Esophagus squamous epithelium (tissue), 5 donors: ENCODE measurements around the gene KCND2. TPM values are rescaled to one million over a fixed set of nuclear protein-coding genes. Genes with fewer than 3 reads are reported as not detected.
A peak's percentile ranks its signal among the peaks of the same experiment; 100 is the strongest.

Experiments
- DNase-seq: peaks from one replicate; lab custom pipeline; 2025; lab: John Stamatoyannopoulos, UW
- H3K27ac ChIP-seq, 4 donors: fragments of 200-600 bp; sonication (generic); one replicate each; pipeline ENCODE4 v1.5.1; 2016 to 2019; ENCODE audit warnings: mild to moderate bottlenecking in 1 of 4
- H3K27me3 ChIP-seq, 4 donors: fragments of 200-600 bp; sonication (generic); 1 replicate in 3 of 4; 2 replicates in 1 of 4; pipeline versions ENCODE4 v1.5.1 to v1.6.0; 2017 to 2021; ENCODE audit warnings: antibody characterized with exemption in 1 of 4
- H3K36me3 ChIP-seq, 3 donors: fragments of 200-600 bp; sonication (generic); one replicate each; pipeline ENCODE4 v1.5.1; 2016 to 2019
- H3K4me1 ChIP-seq, 3 donors: fragments of 200-600 bp; sonication (generic); one replicate each; pipeline ENCODE4 v1.5.1; 2017 to 2019
- H3K4me3 ChIP-seq, 4 donors: fragments of 200-600 bp; sonication (generic); 1 replicate in 3 of 4; 2 replicates in 1 of 4; pipeline ENCODE4 v1.5.1; 2016 to 2019; ENCODE audit warnings: mild to moderate bottlenecking in 2 of 4, moderate library complexity in 1 of 4
- H3K9me3 ChIP-seq, 3 donors: fragments of 200-600 bp; sonication (generic); one replicate each; pipeline ENCODE4 v1.5.1; 2016 to 2019
- CTCF ChIP-seq, 6 experiments: fragments of 450-650 bp in 4 of 6; fragments of 200-600 bp in 2 of 6; sonication (generic) in 2 of 6; IDR thresholded peaks; one replicate each; pipeline ENCODE4 v1.5.1; 2016 to 2019; ENCODE audit warnings: antibody characterized with exemption in 6 of 6, mild to moderate bottlenecking in 4 of 6, moderate library complexity in 4 of 6
- POLR2A ChIP-seq, 4 donors: fragments of 450-650 bp; IDR thresholded peaks; one replicate each; pipeline ENCODE4 v1.6.1; 2017; ENCODE audit warnings: antibody characterized with exemption in 4 of 4, mild to moderate bottlenecking in 4 of 4, moderate library complexity in 3 of 4
- WGBS, 2 donors: methylation state at CpG; one replicate each; pipeline ENCODE4 v1.1.5; 2018; 5-methylcytosine and 5-hydroxymethylcytosine counted together
- intact Hi-C: fragments of 100-400 bp; cut with DNase I; formaldehyde crosslinking; loops from one replicate; pipeline ENCODE4 v1.15.0; 2022
- total RNA-seq, 4 donors: library from RNA; depleted of rRNA; stranded (reverse); fragments of >200 nt; gene quantifications; one replicate each; pipeline ENCODE4 v1.1.0, GENCODE V29; 2016
- donor health status: DM: yes; HTN: yes; CAD: no.

The KCND2 gene
- total RNA-seq, 4 donors from 2014 or later = 0.09 to 0.19 TPM; not detected in 2

- 55 to 83% methylated on average over 2 of the region's 2 CpGs for WGBS, 2 donors
- no peak overlapping the region for H3K27ac ChIP-seq
- TF ChIP-seq CTCF (IDR thresholded peaks at IDR 0.05) = no peak
- no peak for TF ChIP-seq POLR2A (IDR thresholded peaks at IDR 0.05)
- H3K36me3 ChIP-seq = no peaks in the 10 kb centered on the region
- no peak overlapping the region for H3K4me3 ChIP-seq
- intact Hi-C loops = no loop called here
- no peak for DNase-seq
- H3K4me1 ChIP-seq = no peaks in the 10 kb centered on the region
- no peaks in the 10 kb centered on the region for H3K9me3 ChIP-seq
- no peaks in the 10 kb centered on the region for H3K27me3 ChIP-seq
Observed at GRCh38 chr7:120332433-120332832, 59.5 kb downstream of the KCND2 start.

- DNase-seq = no peak
- no peaks in the 10 kb centered on the region for H3K9me3 ChIP-seq
- no peaks in the 10 kb centered on the region for H3K27me3 ChIP-seq
- H3K27ac ChIP-seq = no peak overlapping the region
- TF ChIP-seq POLR2A (IDR thresholded peaks at IDR 0.05) = no peak
- TF ChIP-seq CTCF (IDR thresholded peaks at IDR 0.05) = no peak
- intact Hi-C loops = no loop called here
- no peaks in the 10 kb centered on the region for H3K4me1 ChIP-seq
- no peaks in the 10 kb centered on the region for H3K36me3 ChIP-seq
- H3K4me3 ChIP-seq = no peak overlapping the region
- 58 to 93% methylated on average over 1 of the region's 1 CpG for WGBS, 2 donors
Observed at GRCh38 chr7:120334475-120334874, 61.5 kb downstream of the KCND2 start.

GRCh38 chr7:120337308-120337907 lies 64.4 kb downstream of the KCND2 start:
- no peaks in the 10 kb centered on the region for H3K4me1 ChIP-seq

GRCh38 chr7:120344276-120344675 lies 71.3 kb downstream of the KCND2 start:
- H3K4me3 ChIP-seq = no peak overlapping the region
- no peak overlapping the region for H3K27ac ChIP-seq
- H3K4me1 ChIP-seq = no peaks in the 10 kb centered on the region
- no peaks in the 10 kb centered on the region for H3K27me3 ChIP-seq
- no peaks in the 10 kb centered on the region for H3K36me3 ChIP-seq
- intact Hi-C loops = no loop called here
- no peak for TF ChIP-seq CTCF (IDR thresholded peaks at IDR 0.05)
- no peak for TF ChIP-seq POLR2A (IDR thresholded peaks at IDR 0.05)
- WGBS, 2 donors = 60 to 65% methylated on average over 5 of the region's 5 CpGs
- no peaks in the 10 kb centered on the region for H3K9me3 ChIP-seq
- no peak for DNase-seq

More at GRCh38 chr7:120337308-120337907, 64.4 kb downstream of the KCND2 start:
- Histone ChIP-seq H3K27me3 (no peaks in the 10 kb centered on the region), H3K4me3 (no peak overlapping the region), H3K36me3 (no peaks in the 10 kb centered on the region), H3K9me3 (no peaks in the 10 kb centered on the region), H3K27ac (no peak overlapping the region)
- WGBS, 2 donors = 18 to 23% methylated on average over 1 of the region's 1 CpG
- TF ChIP-seq CTCF (IDR thresholded peaks at IDR 0.05) (peak in 2 of 6 experiments; percentile 22 to 33), POLR2A (IDR thresholded peaks at IDR 0.05) (no peak)
- intact Hi-C loops = no loop called here
- DNase-seq = no peak

- Histone ChIP-seq H3K27ac (no peak overlapping the region), H3K36me3 (no peaks in the 10 kb centered on the region), H3K4me3 (no peak overlapping the region), H3K9me3 (no peaks in the 10 kb centered on the region), H3K27me3 (no peaks in the 10 kb centered on the region), H3K4me1 (no peaks in the 10 kb centered on the region)
- TF ChIP-seq POLR2A (IDR thresholded peaks at IDR 0.05) = no peak
- no peak for TF ChIP-seq CTCF (IDR thresholded peaks at IDR 0.05)
- intact Hi-C loops = no loop called here
- DNase-seq = no peak
- 79 to 81% methylated on average over 3 of the region's 3 CpGs for WGBS, 2 donors
Observed at GRCh38 chr7:120353171-120353570, 80.2 kb downstream of the KCND2 start.
